Bronchial epithelial cell (primary cell): ENCODE measurements around the gene B3GNT3. TPM values are rescaled to one million over a fixed set of nuclear protein-coding genes. Genes with fewer than 3 reads are reported as not detected.

Experiments
- DNase-seq: peaks from one replicate; pipeline ENCODE4 v3.0.0-alpha.2; 2010; ENCODE audit warnings: low read depth
- FAIRE-seq: peaks from 2 replicates; lab custom pipeline; 2011; peaks lifted over from hg19 to GRCh38; lab: Jason Lieb, UNC
- H3K27me3 ChIP-seq: 2 replicates; pipeline ENCODE4 v1.5.1; 2011; ENCODE audit warnings: low read length; ENCODE audit not compliant: control insufficient read depth, insufficient read depth
- H3K36me3 ChIP-seq: 2 replicates; pipeline ENCODE4 v1.5.1; 2011; ENCODE audit warnings: low read length; ENCODE audit not compliant: control insufficient read depth, insufficient read depth
- H3K4me3 ChIP-seq: 2 replicates; pipeline ENCODE4 v1.5.1; 2011; ENCODE audit warnings: mild to moderate bottlenecking, low read depth, low read length, control low read depth
- total RNA-seq: library from RNA; depleted of rRNA; stranded (reverse); fragments of >200 nt; gene quantifications from 2 replicates; pipeline ENCODE4 v1.2.1, GENCODE V29; 2014
- TF ChIP-seq, protein P1 (sequence below): IDR thresholded peaks from 2 replicates; pipeline ENCODE4 v1.5.1; 2011; ENCODE audit warnings: mild to moderate bottlenecking, moderate library complexity, low read length, control low read depth, inconsistent platforms; ENCODE audit not compliant: insufficient read depth, severe bottlenecking

The B3GNT3 gene
- total RNA-seq, 1 donor from 2014 or later: 11.6 TPM

DNA sequence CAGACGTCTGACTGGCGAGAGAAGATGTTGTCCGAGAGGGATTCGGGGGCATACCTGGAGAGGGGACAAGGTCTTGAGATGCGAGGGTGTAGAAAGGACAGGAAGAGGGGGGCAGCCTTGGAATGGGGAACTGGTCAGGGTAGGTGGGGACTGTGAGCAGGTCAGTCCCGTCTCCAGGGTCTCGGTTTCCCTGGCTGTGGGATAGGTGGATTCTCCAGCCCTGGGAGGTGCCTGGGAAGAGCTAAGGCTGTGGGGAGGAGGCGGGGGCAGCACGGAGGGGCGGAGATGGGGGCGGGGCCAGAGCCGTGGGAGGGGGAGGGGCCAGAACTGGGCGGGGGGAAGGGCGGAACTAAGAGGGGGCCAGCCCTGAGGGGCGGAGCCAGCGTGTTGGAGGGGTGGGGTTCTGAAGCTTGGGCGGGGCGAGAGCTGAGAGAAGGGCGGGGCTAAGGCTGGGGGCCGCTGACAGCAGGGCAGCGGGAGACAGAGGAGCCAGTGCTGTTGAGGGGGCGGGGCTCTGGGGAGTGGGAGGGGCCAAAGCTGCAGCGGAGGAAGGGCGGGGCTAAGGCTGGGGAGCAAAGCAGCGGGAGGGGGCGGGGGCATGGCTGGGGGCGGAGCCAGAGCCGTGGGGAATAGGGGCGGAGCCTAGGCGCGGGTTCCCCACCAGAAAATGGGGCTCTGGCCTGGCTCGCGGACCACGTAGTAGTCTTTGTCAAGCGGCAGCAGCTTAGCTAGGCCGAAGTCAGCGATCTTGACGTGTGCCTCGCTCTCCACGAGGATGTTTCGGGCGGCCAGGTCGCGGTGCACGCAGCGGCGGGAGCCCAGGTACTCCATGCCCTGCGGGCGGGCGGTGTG, 35.9 kb downstream of the B3GNT3 start:
- TF ChIP-seq, protein P1, sequence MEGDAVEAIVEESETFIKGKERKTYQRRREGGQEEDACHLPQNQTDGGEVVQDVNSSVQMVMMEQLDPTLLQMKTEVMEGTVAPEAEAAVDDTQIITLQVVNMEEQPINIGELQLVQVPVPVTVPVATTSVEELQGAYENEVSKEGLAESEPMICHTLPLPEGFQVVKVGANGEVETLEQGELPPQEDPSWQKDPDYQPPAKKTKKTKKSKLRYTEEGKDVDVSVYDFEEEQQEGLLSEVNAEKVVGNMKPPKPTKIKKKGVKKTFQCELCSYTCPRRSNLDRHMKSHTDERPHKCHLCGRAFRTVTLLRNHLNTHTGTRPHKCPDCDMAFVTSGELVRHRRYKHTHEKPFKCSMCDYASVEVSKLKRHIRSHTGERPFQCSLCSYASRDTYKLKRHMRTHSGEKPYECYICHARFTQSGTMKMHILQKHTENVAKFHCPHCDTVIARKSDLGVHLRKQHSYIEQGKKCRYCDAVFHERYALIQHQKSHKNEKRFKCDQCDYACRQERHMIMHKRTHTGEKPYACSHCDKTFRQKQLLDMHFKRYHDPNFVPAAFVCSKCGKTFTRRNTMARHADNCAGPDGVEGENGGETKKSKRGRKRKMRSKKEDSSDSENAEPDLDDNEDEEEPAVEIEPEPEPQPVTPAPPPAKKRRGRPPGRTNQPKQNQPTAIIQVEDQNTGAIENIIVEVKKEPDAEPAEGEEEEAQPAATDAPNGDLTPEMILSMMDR: no peak

GRCh38 chr19:17831419-17831888, 36.5 kb downstream of the B3GNT3 start:
- no peaks in the 10 kb centered on the region for H3K27me3 ChIP-seq
- no peak for FAIRE-seq
- TF ChIP-seq, protein P1: no peak
- no peak for DNase-seq
- peak overlapping the region; percentile 52 for H3K4me3 ChIP-seq
- H3K36me3 ChIP-seq: no peaks in the 10 kb centered on the region

More for the DNA sequence above, 35.9 kb downstream of the B3GNT3 start:
- Histone ChIP-seq H3K36me3 (no peaks in the 10 kb centered on the region), H3K4me3 (peak overlapping the region; percentile 52), H3K27me3 (no peaks in the 10 kb centered on the region)
- no peak for FAIRE-seq
- DNase-seq: peak; percentile 74

GRCh38 chr19:17832443-17833208, 37.7 kb downstream of the B3GNT3 start:
- DNase-seq (no peak), FAIRE-seq (no peak)
- TF ChIP-seq, protein P1: no peak
- Histone ChIP-seq H3K27me3 (no peaks in the 10 kb centered on the region), H3K36me3 (no peaks in the 10 kb centered on the region), H3K4me3 (no peak overlapping the region)

DNA sequence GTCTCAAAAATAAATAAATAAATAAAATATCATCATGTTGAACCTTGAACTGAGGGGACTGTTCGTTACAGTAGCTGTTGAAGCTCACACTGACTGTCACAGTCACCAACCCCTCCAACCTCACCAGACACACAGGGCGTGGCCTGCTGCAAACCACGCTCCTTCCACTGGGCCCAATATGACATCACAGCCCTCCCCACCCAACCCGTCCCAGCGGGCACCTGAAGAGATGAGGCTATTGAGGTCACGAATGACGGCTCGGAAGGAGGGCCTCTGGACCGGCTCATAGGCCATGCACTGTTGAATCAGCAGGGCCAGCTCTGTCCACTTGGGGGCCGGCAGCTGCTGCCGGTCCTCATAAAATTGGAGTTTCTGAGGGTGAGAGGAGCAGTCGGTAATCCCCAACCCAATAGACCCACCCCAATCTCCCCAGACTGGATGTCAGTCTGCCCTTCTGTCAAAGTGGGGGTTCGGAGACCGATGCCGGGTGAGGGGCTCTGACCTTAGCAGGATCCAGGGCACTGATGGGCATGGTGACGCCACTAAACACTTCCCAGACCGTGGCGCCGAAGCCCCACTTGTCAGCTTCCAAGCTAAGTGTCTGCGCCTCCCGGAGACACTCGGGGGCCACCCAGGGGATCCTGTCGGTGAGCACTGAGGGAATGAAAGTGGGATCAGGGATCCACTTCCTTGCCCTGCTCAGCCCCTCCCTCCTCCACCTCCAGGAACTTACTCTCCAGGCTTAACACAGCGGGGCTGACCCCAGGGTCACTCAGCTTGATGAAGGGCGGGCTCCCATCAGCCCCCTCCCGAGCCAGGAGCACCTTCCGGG, 39.6 kb downstream of the B3GNT3 start:
- no peak for FAIRE-seq
- H3K36me3 ChIP-seq: no peaks in the 10 kb centered on the region

More for the DNA sequence above, 39.6 kb downstream of the B3GNT3 start:
- H3K4me3 ChIP-seq: no peak overlapping the region
- TF ChIP-seq, protein P1: no peak
- no peaks in the 10 kb centered on the region for H3K27me3 ChIP-seq
- no peak for DNase-seq
